Activated CD4-positive, alpha-beta T cell treated with anti-CD3 and anti-CD28 coated beads, Interleukin-2, amount 50 U/mL, for 48 hours (primary cell): ENCODE data around the gene BSN.
A peak's percentile ranks its signal among the peaks of the same experiment; 100 is the strongest.
"Not testable (repeated sequence)": the region's sequence is repeated elsewhere in the genome, so short reads cannot be mapped to it uniquely, and the experiment has no call there.

Experiments
- DNase-seq, 2 experiments: peaks; one replicate each; pipeline ENCODE4 v3.0.0-alpha.2; 2020

The BSN gene

DNA sequence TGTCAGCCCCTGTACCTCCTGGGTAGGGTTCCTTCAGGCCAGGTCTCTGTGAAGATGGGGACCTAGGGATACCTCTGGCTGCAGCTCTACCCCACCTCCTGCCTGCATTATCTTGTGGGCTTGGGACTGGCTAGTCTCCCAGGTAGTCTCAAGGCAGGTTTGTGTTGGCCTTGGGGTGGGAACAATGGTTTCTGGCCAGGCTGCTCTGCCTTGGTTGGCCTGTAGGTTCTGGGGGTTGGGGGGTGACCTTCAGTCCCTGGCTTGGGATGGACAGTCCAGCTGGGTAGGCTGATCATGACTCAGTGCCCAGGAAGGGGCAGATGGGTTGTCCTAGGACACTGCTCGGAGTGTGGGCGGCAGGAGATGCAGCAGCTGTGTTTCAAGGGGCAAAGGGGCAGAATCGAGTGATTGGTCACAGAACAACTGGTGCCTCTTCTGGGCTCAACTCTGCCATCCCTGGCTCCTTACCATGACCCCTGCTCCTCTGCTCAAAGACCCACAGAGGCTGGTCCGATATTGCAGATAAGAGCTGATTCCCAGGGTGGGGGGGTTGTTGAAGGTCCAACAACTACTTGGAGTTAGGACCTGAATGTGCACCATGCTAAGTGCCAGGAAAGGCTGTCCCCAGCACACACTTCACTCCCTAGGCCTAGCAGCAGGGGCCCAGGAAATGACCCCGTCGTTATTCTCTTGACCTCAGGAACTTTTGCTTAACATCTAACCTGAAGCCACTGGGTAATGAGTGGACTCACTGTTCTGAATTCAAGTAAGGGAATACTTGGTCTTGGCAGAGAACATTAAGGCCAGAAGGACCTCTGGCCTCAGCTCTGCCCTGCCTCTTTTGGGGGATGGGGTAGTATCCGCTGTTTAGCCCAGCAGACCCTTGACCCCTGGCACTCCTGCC lies 18.1 kb upstream of the BSN start:
- no peak for DNase-seq

DNA sequence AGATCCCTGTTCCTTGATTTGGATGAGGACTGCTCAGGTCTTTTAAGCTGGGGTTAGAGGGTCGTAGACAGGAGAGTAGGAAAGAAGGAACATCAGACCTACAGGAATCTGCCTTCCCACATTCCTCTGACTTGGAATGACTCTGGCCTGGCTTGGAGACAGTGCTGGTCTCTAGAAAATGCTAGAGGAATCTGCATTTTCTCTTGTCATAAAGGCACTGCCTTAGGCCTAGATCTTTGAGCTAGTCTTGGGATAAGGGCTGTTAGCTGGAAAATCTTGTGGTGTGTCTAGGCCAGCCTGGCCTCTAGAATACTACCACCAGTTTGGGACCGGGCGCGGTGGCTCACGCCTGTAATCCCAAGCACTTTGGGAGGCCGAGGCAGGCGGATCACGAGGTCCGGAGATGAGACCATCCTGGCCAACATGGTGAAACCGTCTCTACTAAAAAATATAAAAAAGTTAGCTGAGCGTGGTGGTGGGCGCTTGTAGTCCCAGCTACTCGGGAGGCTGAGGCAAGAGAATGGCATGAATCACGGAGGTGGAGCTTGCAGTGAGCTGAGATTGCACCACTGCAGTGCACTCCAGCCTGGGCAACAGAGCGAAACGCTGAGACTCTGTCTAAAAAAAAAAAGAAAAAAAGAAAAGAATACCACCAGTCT lies 17.3 kb upstream of the BSN start:
- DNase-seq = no peak

DNA sequence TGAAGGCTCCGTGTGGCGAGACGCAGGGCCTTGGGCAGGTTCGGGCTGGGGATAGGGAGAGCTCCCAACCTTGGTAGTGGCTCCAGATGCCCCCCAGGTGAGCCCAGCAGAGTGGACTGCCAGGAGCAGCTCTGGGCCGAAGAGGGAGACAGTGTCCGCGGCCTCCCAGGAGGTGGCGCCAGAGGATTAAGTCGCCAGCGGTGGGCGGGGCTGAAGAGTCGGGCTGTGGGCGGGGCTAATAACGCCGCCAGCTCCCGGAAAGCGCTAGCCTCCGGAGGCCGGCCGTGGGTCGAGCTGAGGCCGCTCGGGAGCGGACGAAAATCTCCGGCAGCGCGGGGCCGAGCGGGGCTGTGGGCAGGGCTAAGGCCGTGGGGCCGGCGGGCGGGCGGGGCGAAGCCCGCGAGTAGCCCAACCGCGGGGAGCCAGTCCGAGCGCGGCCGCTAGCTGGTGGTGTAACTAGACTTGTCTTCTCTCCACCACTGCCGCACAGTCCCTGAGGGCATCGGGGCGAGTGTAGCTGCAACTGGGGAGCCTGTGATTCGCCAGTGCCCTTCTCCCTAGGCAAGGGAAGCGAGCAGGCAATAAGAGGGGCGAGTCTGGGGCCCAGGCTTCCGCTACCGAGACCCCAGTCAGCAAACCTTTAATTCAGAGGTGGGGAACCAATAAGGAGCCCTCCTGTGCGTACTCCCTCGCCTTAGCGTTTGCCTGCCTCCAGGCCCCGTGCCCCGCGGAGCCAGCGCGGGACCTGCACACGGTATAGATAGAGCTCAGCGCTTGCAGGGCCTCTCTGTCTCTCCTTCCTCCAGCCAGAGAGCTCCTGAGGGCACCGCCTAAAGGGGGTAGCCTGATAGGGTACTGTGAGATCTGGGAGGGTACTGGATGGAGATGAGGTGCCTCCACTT lies 14.4 kb upstream of the BSN start:
- peak; percentile 95 to 96 for DNase-seq

DNA sequence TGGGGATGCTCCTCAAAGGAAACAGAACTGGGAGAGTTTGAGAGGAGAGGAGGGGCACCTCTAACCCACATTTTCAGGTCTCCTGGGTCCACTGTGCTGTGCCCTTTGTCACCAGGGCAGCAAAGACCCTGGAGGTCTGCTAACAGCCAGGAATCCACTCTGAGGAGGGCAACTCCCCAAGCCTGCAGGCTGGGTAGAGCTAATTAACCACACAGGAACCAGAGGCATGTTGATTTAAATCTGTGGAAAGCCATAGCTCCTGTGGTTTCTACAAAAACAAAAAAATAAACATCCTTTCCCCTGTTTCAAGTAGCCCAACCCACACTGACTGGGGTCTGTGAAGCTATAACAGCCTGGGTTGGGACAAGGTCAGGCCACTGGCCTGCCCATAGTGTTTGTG lies 2.2 kb upstream of the BSN start:
- no peak for DNase-seq

DNA sequence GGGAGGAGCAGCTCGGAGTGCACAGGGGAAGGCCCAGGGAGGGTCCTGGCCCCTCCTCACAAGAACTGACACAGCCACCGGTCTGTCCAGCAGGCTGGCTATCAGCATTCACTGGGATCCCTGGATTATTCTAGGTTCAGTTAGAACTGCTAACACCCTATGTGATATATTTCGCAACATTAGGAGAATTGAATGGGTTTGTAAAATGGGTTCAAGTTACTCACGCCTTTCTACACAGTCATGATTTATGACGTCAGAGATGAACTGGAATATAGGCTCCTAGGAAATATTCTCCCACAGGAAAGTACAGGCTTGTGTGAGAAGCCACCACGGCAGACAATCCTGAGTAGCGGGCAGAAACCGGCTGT lies 969 bp upstream of the BSN start:
- no peak for DNase-seq

DNA sequence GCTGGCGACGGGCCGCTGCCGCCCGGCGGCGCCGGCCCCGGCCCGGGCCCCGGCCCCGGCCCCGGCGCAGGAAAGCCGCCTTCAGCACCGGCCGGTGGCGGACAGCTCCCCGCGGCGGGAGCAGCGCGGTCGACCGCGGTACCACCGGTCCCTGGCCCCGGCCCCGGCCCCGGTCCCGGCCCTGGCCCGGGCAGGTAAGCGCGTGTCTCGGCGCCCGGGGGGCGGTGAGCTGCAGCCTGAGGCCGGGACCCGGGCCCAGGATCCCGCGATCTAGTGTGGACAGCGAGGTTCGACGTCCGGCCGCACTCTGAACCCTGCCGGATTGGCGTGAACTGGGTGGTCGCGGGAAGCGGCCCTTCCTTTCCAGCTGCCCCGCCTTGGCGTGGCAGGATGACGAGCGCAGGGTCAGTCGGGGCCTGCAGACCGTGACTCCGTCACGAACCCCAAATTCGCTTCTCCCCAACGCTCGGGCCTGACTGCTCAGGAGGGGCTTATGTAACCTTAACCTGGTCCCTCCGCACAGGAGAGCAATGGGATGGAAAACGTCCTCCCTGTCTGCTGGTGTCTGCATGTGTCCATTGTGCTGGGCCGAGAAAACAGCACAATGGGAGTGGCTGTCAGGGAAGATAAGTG lies 472 bp downstream of the BSN start:
- DNase-seq = peak; percentile 55 to 62

- no peak for DNase-seq
Measured at GRCh38 chr3:49556500-49557275, 2.4 kb downstream of the BSN start.

DNA sequence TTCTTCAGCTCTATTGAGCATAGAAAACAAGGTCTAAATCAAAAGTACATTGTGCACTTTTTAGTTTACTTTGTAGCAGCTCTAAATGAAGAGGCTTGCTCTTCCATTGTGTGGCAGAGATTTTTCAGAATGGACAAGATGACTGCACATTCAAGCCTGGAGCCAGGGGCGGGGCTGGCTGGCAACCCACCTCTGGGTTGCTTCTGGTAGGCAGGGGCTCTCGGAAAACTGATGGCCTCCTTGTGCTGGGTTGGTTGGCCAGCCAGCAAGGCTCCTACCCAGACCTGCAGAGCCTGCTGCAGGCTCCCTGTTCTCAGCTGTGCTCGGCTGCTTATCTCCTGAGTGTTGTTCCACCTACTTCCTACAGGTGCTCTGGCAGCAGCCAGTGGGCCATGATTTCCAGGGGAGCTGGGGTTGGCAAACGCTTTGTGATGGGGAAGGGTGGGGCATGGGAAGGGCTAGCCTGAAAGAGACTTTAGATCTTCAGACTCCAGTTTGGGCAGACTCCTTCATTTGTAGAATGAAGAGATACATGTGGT lies 8.8 kb downstream of the BSN start:
- no peak for DNase-seq

DNA sequence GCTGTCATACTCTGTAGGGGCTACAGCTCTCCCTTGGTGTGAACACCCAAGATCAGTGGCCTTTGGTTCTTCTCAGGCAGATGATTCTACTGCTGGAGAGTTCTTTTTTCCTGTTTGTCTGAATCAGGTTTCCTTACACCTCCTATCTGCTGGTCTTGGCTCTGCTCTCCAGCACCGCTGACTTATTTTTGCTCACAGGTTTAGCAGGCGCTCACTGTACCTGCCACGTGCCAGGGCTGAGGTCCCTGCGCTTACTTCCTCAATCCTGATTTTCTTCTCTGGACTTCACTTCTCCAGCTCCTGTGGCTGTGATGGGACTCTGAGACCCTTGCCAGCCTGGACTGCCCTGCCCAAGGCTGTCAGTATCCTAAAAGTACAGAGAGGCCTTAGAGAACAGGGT lies 9.5 kb downstream of the BSN start:
- no peak for DNase-seq

- DNase-seq = no peak
Measured at GRCh38 chr3:49566312-49566711, 12.0 kb downstream of the BSN start.

DNA sequence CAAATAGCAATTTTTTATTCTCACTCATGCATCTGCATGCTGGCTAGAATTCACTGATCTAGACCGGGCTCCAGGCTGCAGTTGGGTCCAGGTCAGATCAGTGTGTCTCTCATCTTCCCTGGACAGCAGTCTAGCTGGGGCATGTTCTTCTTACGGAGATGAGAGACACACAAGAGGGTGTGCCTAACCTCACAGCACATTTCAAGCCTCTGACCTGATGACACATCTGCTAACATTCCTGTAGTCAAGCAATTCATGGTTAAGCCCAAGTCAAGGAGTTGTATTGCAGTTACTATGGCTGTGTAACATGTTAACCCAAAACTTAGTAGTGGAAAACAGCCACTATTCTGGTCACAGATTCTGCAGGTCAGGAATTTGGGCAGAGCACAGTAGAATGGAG lies 13.1 kb downstream of the BSN start:
- no peak for DNase-seq

DNA sequence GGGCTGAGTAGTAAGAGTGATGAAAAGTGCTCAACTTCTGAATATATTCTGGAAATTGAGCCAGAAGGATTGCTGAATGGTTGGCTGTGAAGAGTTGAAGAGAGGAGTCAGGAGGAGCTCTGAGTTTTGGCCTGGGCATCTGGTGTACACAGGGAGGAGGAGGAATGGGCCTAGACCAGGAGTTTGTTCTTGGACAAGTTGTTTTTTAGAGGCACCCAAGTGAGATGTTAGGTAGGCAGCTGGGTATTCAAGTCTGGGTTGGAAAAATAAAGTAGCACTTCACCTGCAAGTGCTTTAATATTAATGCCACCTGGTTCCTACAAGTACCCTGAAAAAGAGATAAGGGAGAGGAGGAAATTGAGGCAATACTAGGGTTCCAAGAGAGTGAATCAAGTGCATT lies 14.7 kb downstream of the BSN start:
- DNase-seq = no peak

GRCh38 chr3:49570028-49570654 lies 15.9 kb downstream of the BSN start:
- no peak for DNase-seq

- no peak for DNase-seq
Measured at GRCh38 chr3:49582177-49582576, 27.9 kb downstream of the BSN start.

DNA sequence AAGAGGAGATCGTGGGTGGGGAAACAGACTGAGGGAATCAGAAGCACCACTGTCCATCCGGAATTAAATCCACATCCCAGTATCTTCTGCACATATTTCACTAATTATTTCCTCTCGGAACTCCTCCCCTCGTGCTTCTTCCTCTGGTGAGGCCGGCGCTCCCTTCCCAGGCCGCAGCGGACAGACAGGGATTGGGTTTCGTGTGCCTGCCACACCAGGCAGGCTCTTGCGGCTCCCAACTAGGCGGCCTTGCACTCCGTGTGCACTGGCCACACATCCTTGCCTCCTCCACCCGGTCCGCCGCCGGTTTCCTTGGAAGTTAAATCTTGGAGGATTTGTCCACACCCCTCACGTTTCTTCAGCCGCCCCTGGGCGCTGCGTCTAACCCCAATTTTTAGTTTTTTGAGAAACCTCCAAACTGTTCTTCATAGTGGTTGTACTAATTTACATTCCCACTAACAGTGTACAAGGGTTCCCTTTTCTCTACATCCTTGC lies 31.0 kb downstream of the BSN start:
- DNase-seq = not testable (repeated sequence)

DNA sequence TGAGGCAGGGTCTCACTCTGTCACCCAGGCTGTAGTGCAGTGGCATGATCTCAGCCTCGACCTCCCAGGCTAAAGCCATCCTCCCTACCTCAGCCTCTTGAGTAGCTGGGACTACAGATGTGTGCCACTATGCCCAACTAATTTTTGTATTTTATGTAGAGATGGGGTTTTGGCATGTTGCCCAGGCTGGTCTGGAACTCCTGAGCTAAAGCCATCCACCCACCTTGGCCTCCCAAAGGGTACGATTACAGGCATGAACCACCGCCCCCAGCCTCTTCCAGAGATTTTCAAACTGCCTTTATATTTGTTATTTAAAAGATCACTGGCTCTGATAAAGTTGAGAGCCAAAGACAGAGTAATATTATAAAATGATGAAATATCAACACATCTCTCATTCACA lies 37.3 kb downstream of the BSN start:
- no peak for DNase-seq

DNA sequence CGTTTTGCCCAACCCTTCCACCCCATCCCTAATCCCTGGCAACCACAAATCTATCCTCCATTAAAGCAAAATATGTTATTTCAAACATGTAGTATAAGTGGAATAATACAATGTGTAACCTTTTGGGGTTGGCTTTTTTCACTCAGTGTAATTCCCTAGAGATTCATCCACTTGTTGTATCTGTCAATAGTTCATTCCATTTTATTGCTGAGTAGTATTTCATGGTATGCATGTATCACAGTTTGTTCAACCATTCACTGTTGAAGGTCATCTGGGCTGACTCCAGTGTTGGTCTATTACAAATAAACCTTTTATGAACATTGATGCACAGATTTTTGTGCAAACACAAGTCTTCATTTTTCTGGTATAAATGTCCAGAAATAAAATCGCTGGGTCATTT lies 38.8 kb downstream of the BSN start:
- DNase-seq = no peak

- no peak for DNase-seq
Measured at GRCh38 chr3:49600781-49601180, 46.5 kb downstream of the BSN start.

DNA sequence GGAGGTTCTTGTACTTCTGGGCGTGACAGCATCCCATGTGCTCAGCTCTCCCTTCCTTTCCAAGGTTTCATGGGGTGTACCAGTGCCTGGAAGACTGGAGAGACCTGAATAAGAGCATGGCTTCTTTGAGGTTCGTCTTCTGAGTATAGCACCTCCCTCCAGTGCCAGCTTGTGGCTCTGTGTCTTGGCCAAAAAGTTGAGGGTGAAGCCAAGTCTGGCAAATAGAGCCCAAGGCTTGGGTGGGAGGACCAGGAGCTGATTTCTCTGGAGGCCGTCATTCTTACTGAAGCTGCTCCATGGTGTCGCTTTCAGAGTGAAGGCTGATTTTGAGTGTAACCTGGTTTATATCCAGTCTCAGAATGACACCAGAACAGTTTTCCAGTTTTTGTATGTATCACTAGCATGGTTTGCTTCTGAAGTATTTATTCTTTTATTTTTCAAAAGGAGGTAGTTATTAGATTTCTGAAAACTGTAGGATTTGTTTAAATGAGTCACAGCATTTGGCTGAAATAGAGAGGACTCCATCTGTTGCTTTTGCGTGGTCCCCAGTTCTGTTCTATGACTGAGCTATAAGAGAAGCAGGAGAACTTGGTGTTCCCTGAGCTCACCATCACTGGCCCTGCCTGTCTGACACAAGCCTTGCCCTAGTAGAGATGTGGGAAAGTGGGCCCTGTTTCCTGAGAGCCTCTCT lies 47.2 kb downstream of the BSN start:
- DNase-seq = no peak

DNA sequence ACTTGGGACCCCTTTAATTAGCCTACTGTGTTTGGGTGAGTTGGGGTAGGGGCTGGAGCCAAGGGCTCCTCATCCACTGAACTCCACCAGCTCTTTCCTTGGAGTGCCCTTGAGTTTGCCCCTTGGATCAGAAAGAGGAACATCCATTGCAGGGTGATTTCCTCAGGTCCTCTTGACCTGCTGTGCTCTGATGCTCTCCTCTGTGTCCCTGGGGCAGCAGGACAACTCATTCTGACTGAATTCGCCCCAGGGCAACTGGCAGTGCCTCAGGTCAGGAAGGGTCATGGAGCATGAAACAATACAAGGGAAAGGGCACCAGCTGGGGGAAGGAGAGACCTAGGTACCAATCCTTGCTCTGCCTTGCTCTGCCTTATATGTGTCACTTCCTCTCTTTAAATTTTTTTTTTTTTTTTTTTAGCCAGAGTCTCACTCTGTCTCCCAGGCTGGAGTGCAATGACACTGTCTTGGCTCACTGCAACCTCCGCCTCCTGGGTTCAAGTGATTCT lies 47.8 kb downstream of the BSN start:
- DNase-seq = no peak
